SU-DHL-6 (cell line): ENCODE results near the gene KNCN.

Experiments used
- CTCF ChIP-seq: fragments of 200-600 bp; sonication (generic); IDR thresholded peaks from one replicate; pipeline ENCODE4 v1.5.1; 2017; ENCODE audit warnings: antibody characterized with exemption, mild to moderate bottlenecking, low read length, moderate library complexity; ENCODE audit not compliant: insufficient read depth, poor library complexity, severe bottlenecking
- EZH2phosphoT487 ChIP-seq: fragments of 200-600 bp; sonication (generic), shearing (Covaris generic); conservative IDR thresholded peaks from 2 replicates; pipeline ENCODE4 v1.6.1; 2018; ENCODE audit warnings: mild to moderate bottlenecking, antibody characterized with exemption, low read length, moderate library complexity, mixed read lengths

DNA sequence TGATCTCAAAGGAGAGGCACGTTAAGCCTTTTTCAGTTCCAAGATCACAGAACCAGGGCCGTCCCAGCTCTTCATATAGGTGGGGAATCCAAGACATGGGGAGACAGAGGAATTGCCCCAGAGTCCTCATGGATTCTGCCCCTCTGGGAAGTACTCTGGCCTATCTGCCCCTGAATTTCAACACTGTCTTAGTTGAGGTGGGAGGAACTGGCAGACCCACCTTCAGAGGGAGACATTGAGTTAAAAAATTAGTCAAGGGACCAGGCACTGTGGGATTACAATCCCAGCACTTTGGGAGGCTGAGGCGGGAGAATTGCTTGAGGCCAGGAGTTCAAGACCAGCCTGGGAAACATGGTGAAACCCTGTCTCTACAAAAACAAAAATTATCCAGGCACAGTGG is 2.1 kb upstream of the KNCN start:
- TF ChIP-seq CTCF (no peak), EZH2phosphoT487 (no peak)
